ENCODE results near the gene CD247.

- TF ChIP-seq, protein P1, sequence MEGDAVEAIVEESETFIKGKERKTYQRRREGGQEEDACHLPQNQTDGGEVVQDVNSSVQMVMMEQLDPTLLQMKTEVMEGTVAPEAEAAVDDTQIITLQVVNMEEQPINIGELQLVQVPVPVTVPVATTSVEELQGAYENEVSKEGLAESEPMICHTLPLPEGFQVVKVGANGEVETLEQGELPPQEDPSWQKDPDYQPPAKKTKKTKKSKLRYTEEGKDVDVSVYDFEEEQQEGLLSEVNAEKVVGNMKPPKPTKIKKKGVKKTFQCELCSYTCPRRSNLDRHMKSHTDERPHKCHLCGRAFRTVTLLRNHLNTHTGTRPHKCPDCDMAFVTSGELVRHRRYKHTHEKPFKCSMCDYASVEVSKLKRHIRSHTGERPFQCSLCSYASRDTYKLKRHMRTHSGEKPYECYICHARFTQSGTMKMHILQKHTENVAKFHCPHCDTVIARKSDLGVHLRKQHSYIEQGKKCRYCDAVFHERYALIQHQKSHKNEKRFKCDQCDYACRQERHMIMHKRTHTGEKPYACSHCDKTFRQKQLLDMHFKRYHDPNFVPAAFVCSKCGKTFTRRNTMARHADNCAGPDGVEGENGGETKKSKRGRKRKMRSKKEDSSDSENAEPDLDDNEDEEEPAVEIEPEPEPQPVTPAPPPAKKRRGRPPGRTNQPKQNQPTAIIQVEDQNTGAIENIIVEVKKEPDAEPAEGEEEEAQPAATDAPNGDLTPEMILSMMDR (IDR thresholded peaks at IDR 0.05; ENCODE audit: low read length): no peak
- TF ChIP-seq EZH2 (optimal IDR thresholded peaks at IDR 0.05; ENCODE audit: low read depth, low read length): no peak
- TF ChIP-seq EZH2phosphoT487 (IDR thresholded peaks at IDR 0.05; ENCODE audit: low read length): no peak
Observed at GRCh38 chr1:167546935-167547334, 28.6 kb upstream of the CD247 start.
